Liver (tissue), 9 donors: ENCODE data around the gene PLXND1. TPM values are rescaled to one million over a fixed set of nuclear protein-coding genes. Genes with fewer than 3 reads are reported as not detected.
A peak's percentile ranks its signal among the peaks of the same experiment; 100 is the strongest.

ENCODE experiments used
- DNase-seq: peaks from one replicate; pipeline ENCODE4 v3.0.0-alpha.2; 2017; ENCODE audit warnings: low spot score
- H3K27ac ChIP-seq, 2 donors: one replicate each; pipeline ENCODE4 v1.7.0; 2013; ENCODE audit warnings: inconsistent platforms in 2 of 2, low read length in 2 of 2, control low read depth in 1 of 2, low read depth in 1 of 2, mild to moderate bottlenecking in 1 of 2
- H3K27me3 ChIP-seq, 4 donors: one replicate each; pipeline versions ENCODE4 v1.6.1 to v1.7.0; 2013; ENCODE audit warnings: low read length in 3 of 4, inconsistent platforms in 1 of 4, mild to moderate bottlenecking in 1 of 4, moderate library complexity in 1 of 4; ENCODE audit not compliant: control insufficient read depth in 4 of 4, insufficient read depth in 4 of 4
- H3K36me3 ChIP-seq, 4 donors: one replicate each; pipeline versions ENCODE4 v1.6.1 to v1.7.0; 2013; ENCODE audit warnings: low read length in 3 of 4, mild to moderate bottlenecking in 3 of 4, low read depth in 1 of 4, moderate library complexity in 1 of 4; ENCODE audit not compliant: control insufficient read depth in 4 of 4, insufficient read depth in 3 of 4
- H3K4me1 ChIP-seq, 4 donors: one replicate each; pipeline versions ENCODE4 v1.6.1 to v1.7.0; 2013; ENCODE audit warnings: low read length in 3 of 4, mild to moderate bottlenecking in 3 of 4, moderate library complexity in 1 of 4; ENCODE audit not compliant: control insufficient read depth in 4 of 4, insufficient read depth in 4 of 4
- H3K4me3 ChIP-seq, 3 donors: one replicate each; pipeline versions ENCODE4 v1.6.1 to v1.7.0; 2013; ENCODE audit warnings: low read length in 3 of 3, control low read depth in 1 of 3, low read depth in 1 of 3, mild to moderate bottlenecking in 1 of 3
- H3K9ac ChIP-seq, 2 donors: one replicate each; pipeline ENCODE4 v1.7.0; 2013; ENCODE audit warnings: low read length in 2 of 2, mild to moderate bottlenecking in 2 of 2, moderate library complexity in 2 of 2, control low read depth in 1 of 2, low read depth in 1 of 2
- H3K9me3 ChIP-seq, 4 donors: one replicate each; pipeline versions ENCODE4 v1.6.1 to v1.7.0; 2013; ENCODE audit warnings: low read length in 3 of 4; ENCODE audit not compliant: control insufficient read depth in 4 of 4
- EGR1 ChIP-seq, 2 donors: IDR thresholded peaks; 2 replicates each; pipeline ENCODE4 v1.6.1; 2016 to 2018; ENCODE audit warnings: antibody characterized with exemption in 2 of 2, low read depth in 2 of 2
- FOXA1 ChIP-seq: IDR thresholded peaks from 2 replicates; pipeline ENCODE4 v1.6.1; 2016; ENCODE audit warnings: antibody characterized with exemption
- FOXA2 ChIP-seq: IDR thresholded peaks from 2 replicates; pipeline ENCODE4 v1.6.1; 2016; ENCODE audit warnings: antibody characterized with exemption
- GABPA ChIP-seq, 2 donors: IDR thresholded peaks in 1 of 2; conservative IDR thresholded peaks in 1 of 2; 2 replicates each; pipeline ENCODE4 v1.6.1; 2016; ENCODE audit warnings: antibody characterized with exemption in 2 of 2, mild to moderate bottlenecking in 1 of 2, moderate library complexity in 1 of 2
- HNF4A ChIP-seq, 2 donors: conservative IDR thresholded peaks; 2 replicates each; pipeline ENCODE4 v1.6.1; 2016; ENCODE audit warnings: antibody characterized with exemption in 2 of 2, mild to moderate bottlenecking in 2 of 2
- HNF4G ChIP-seq: IDR thresholded peaks from 2 replicates; pipeline ENCODE4 v1.6.1; 2016; ENCODE audit warnings: antibody characterized with exemption
- JUND ChIP-seq, 2 donors: IDR thresholded peaks; 2 replicates each; pipeline ENCODE4 v1.6.1; 2016; ENCODE audit warnings: antibody characterized with exemption in 2 of 2
- NR2F2 ChIP-seq: IDR thresholded peaks from 2 replicates; pipeline ENCODE4 v1.6.1; 2016; ENCODE audit warnings: antibody characterized with exemption
- RAD21 ChIP-seq, 2 donors: IDR thresholded peaks; 2 replicates each; pipeline ENCODE4 v1.6.1; 2016; ENCODE audit warnings: antibody characterized with exemption in 2 of 2, mild to moderate bottlenecking in 2 of 2
- RXRA ChIP-seq, 2 donors: IDR thresholded peaks; 2 replicates each; pipeline ENCODE4 v1.6.1; 2017 to 2018; ENCODE audit warnings: antibody characterized with exemption in 2 of 2, mild to moderate bottlenecking in 1 of 2
- SP1 ChIP-seq: IDR thresholded peaks from 2 replicates; pipeline ENCODE4 v1.6.1; 2018; ENCODE audit warnings: antibody characterized with exemption, mild to moderate bottlenecking
- TAF1 ChIP-seq: conservative IDR thresholded peaks from 2 replicates; pipeline ENCODE4 v1.6.1; 2016; ENCODE audit warnings: antibody characterized with exemption, mild to moderate bottlenecking
- YY1 ChIP-seq: IDR thresholded peaks from 2 replicates; pipeline ENCODE4 v1.6.1; 2016; ENCODE audit warnings: antibody characterized with exemption, mild to moderate bottlenecking
- WGBS: extraction: QIAGEN DNeasy Blood & Tissue Kit; methylation state at CpG from one replicate; pipeline ENCODE4 v1.1.7; 2013; 5-methylcytosine and 5-hydroxymethylcytosine counted together
- polyA plus RNA-seq, 2 donors: library from polyadenylated mRNA; stranded (reverse) in 1 of 2; unstranded in 1 of 2; fragments of 200-250 nt in 1 of 2; fragments of >200 nt in 1 of 2; fragmentation: Nextera tagmentation in 1 of 2; extraction: Ambion mirVana in 1 of 2; gene quantifications; one replicate each; pipeline versions ENCODE4 v1.2.1 to v1.2.3, GENCODE V29; 2013 to 2015
- total RNA-seq, 2 donors: library from RNA; depleted of rRNA; stranded (reverse); fragments of >200 nt; gene quantifications; one replicate each; pipeline ENCODE4 v1.2.3, GENCODE V29; 2014
- TF ChIP-seq, protein P1 (sequence below): IDR thresholded peaks from 2 replicates; pipeline ENCODE4 v1.6.1; 2016; ENCODE audit warnings: antibody characterized with exemption
- TF ChIP-seq, protein P2 (sequence below): IDR thresholded peaks from 2 replicates; pipeline ENCODE4 v1.6.1; 2016; ENCODE audit warnings: antibody characterized with exemption, mild to moderate bottlenecking
- TF ChIP-seq, protein P3 (sequence below): fragments of 150-350 bp; IDR thresholded peaks from 2 replicates; pipeline ENCODE4 v1.5.1; 2017; ENCODE audit warnings: improper control_type of control experiment, low read depth, low read length; ENCODE audit not compliant: missing input control
- TF ChIP-seq, protein P4 (sequence below): IDR thresholded peaks from 2 replicates; pipeline ENCODE4 v1.6.1; 2016; ENCODE audit warnings: antibody characterized with exemption
- TF ChIP-seq, protein P5 (sequence below): IDR thresholded peaks from 2 replicates; pipeline ENCODE4 v1.6.1; 2016; ENCODE audit warnings: antibody characterized with exemption
- donor health status: healthy.
- donor health status: healthy.
- donor health status: healthy.
- donor health status: healthy.
- donor health status: healthy.

PLXND1 gene
- total and polyA plus RNA-seq, 4 donors = 10.4 to 50.2 (median 32.8) TPM

DNA sequence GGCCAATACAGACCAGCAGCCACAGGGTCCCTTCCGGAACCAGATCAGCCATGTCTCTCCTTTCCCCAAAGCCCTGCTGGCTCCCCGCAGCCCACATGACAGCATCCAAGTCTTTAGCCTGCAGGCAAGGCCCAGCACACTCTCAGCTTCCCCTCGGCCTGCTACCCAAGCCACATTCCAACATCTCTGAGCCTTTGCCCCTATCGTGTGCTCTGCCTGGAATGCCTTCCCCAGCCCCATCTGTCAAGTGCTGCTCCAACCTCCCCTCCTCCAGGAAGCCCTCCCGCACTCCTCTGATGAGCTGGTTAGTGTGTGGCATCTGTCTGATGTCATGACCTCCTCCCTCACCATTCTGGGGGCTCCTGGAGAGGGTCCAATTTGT is 8.5 kb downstream of the PLXND1 start:
- Histone ChIP-seq H3K9ac (no peak overlapping the region), H3K4me1 (peaks cover 8 to 52% (median 28%) of the 10 kb centered on the region in 4 donors), H3K36me3 (no peaks in the 10 kb centered on the region), H3K27me3 (no peaks in the 10 kb centered on the region), H3K27ac (peak overlapping the region; percentile 75 to 78), H3K9me3 (no peaks in the 10 kb centered on the region), H3K4me3 (no peak overlapping the region)
- no peak for DNase-seq
- WGBS = 74% methylated on average over 5 of the region's 5 CpGs
- TF ChIP-seq EGR1 (IDR thresholded peaks at IDR 0.05; ENCODE audit: low read depth in 2 of 2) = no peak
- TF ChIP-seq FOXA2 = no peak
- TF ChIP-seq FOXA1 = no peak
- no peak for TF ChIP-seq HNF4A (conservative IDR thresholded peaks at IDR 0.05)
- no peak for TF ChIP-seq YY1
- TF ChIP-seq, protein P1, sequence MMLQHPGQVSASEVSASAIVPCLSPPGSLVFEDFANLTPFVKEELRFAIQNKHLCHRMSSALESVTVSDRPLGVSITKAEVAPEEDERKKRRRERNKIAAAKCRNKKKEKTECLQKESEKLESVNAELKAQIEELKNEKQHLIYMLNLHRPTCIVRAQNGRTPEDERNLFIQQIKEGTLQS = no peak
- TF ChIP-seq, protein P2, sequence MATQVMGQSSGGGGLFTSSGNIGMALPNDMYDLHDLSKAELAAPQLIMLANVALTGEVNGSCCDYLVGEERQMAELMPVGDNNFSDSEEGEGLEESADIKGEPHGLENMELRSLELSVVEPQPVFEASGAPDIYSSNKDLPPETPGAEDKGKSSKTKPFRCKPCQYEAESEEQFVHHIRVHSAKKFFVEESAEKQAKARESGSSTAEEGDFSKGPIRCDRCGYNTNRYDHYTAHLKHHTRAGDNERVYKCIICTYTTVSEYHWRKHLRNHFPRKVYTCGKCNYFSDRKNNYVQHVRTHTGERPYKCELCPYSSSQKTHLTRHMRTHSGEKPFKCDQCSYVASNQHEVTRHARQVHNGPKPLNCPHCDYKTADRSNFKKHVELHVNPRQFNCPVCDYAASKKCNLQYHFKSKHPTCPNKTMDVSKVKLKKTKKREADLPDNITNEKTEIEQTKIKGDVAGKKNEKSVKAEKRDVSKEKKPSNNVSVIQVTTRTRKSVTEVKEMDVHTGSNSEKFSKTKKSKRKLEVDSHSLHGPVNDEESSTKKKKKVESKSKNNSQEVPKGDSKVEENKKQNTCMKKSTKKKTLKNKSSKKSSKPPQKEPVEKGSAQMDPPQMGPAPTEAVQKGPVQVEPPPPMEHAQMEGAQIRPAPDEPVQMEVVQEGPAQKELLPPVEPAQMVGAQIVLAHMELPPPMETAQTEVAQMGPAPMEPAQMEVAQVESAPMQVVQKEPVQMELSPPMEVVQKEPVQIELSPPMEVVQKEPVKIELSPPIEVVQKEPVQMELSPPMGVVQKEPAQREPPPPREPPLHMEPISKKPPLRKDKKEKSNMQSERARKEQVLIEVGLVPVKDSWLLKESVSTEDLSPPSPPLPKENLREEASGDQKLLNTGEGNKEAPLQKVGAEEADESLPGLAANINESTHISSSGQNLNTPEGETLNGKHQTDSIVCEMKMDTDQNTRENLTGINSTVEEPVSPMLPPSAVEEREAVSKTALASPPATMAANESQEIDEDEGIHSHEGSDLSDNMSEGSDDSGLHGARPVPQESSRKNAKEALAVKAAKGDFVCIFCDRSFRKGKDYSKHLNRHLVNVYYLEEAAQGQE = no peak
- TF ChIP-seq RAD21 (IDR thresholded peaks at IDR 0.05) = no peak
- no peak for TF ChIP-seq TAF1
- no peak for TF ChIP-seq HNF4G
- no peak for TF ChIP-seq SP1
- no peak for TF ChIP-seq GABPA (IDR thresholded peaks at IDR 0.05 in 1 of 2, conservative IDR thresholded peaks at IDR 0.05 in 1 of 2)
- TF ChIP-seq, protein P3, sequence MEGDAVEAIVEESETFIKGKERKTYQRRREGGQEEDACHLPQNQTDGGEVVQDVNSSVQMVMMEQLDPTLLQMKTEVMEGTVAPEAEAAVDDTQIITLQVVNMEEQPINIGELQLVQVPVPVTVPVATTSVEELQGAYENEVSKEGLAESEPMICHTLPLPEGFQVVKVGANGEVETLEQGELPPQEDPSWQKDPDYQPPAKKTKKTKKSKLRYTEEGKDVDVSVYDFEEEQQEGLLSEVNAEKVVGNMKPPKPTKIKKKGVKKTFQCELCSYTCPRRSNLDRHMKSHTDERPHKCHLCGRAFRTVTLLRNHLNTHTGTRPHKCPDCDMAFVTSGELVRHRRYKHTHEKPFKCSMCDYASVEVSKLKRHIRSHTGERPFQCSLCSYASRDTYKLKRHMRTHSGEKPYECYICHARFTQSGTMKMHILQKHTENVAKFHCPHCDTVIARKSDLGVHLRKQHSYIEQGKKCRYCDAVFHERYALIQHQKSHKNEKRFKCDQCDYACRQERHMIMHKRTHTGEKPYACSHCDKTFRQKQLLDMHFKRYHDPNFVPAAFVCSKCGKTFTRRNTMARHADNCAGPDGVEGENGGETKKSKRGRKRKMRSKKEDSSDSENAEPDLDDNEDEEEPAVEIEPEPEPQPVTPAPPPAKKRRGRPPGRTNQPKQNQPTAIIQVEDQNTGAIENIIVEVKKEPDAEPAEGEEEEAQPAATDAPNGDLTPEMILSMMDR = no peak
- TF ChIP-seq, protein P4, sequence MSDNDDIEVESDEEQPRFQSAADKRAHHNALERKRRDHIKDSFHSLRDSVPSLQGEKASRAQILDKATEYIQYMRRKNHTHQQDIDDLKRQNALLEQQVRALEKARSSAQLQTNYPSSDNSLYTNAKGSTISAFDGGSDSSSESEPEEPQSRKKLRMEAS = no peak
- TF ChIP-seq NR2F2 = no peak
- no peak for TF ChIP-seq RXRA (IDR thresholded peaks at IDR 0.05)
- TF ChIP-seq JUND (IDR thresholded peaks at IDR 0.05) = no peak
- TF ChIP-seq, protein P5, sequence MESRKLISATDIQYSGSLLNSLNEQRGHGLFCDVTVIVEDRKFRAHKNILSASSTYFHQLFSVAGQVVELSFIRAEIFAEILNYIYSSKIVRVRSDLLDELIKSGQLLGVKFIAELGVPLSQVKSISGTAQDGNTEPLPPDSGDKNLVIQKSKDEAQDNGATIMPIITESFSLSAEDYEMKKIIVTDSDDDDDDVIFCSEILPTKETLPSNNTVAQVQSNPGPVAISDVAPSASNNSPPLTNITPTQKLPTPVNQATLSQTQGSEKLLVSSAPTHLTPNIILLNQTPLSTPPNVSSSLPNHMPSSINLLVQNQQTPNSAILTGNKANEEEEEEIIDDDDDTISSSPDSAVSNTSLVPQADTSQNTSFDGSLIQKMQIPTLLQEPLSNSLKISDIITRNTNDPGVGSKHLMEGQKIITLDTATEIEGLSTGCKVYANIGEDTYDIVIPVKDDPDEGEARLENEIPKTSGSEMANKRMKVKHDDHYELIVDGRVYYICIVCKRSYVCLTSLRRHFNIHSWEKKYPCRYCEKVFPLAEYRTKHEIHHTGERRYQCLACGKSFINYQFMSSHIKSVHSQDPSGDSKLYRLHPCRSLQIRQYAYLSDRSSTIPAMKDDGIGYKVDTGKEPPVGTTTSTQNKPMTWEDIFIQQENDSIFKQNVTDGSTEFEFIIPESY = no peak
